Caco-2 (cell line): Measurements from ENCODE around the gene ATAD2B. TPM values are rescaled to one million over a fixed set of nuclear protein-coding genes. Genes with fewer than 3 reads are reported as not detected.
"Not testable (repeated sequence)": the region's sequence is repeated elsewhere in the genome, so short reads cannot be mapped to it uniquely, and the experiment has no call there.

Experiments
- BruUV-seq: library from RNA; stranded (reverse); fragments of 400-500 nt; replicated peaks from 2 replicates; lab custom pipeline; 2021; lab: Mats Ljungman, UMichigan
- CTCF ChIA-PET: fragments of 300-600 bp; sonication (Branson Sonifier 250); formaldehyde crosslinking; loops from one replicate; lab custom pipeline; 2022; ENCODE audit warnings: antibody characterized with exemption; lab: Charles Lee
- POLR2A ChIA-PET: fragments of 300-600 bp; sonication (Branson Sonifier 250); formaldehyde crosslinking; loops from one replicate; lab custom pipeline; 2022; ENCODE audit warnings: antibody characterized with exemption; lab: Charles Lee
- DNase-seq, 2 experiments: peaks; one replicate each; pipeline versions ENCODE4 v3.0.0 to v3.0.0-alpha.2; 2020 to 2022
- H3K27me3 ChIP-seq: replicated peaks from 2 replicates; pipeline ENCODE4 v1.6.0; 2011; ENCODE audit warnings: low read length; ENCODE audit not compliant: control insufficient read depth, insufficient read depth
- H3K36me3 ChIP-seq: 2 replicates; pipeline ENCODE4 v1.5.1; 2011; ENCODE audit warnings: low read length; ENCODE audit not compliant: control insufficient read depth, insufficient read depth
- H3K4me1 ChIP-seq: fragments of 250-450 bp; sonication (Bioruptor Pico); 2 replicates; pipeline ENCODE4 v1.5.1; 2020; ENCODE audit warnings: mild to moderate bottlenecking
- H3K4me3 ChIP-seq: 2 replicates; pipeline ENCODE4 v1.5.1; 2011; ENCODE audit warnings: low read depth, mild to moderate bottlenecking, control low read depth, low read length
- H3K9me3 ChIP-seq: fragments of 250-450 bp; sonication (Bioruptor Pico); 2 replicates; pipeline ENCODE4 v1.5.1; 2020; ENCODE audit warnings: mild to moderate bottlenecking, moderate library complexity
- H3K27ac Mint-ChIP-seq: one replicate; pipeline ENCODE4 v1.8.0; 2022; ENCODE audit warnings: mixed read lengths; ENCODE audit not compliant: unreplicated experiment
- H3K27me3 Mint-ChIP-seq: one replicate; pipeline ENCODE4 v1.8.0; 2022; ENCODE audit warnings: mixed read lengths; ENCODE audit not compliant: insufficient read depth, unreplicated experiment
- H3K36me3 Mint-ChIP-seq: one replicate; pipeline ENCODE4 v1.8.0; 2022; ENCODE audit warnings: mild to moderate bottlenecking, mixed read lengths; ENCODE audit not compliant: insufficient read depth, unreplicated experiment
- H3K4me1 Mint-ChIP-seq: one replicate; pipeline ENCODE4 v1.8.0; 2022; ENCODE audit warnings: low read depth, mixed read lengths; ENCODE audit not compliant: unreplicated experiment
- H3K4me3 Mint-ChIP-seq: one replicate; pipeline ENCODE4 v1.8.0; 2022; ENCODE audit warnings: mild to moderate bottlenecking, moderate library complexity, mixed read lengths; ENCODE audit not compliant: unreplicated experiment
- H3K9me3 Mint-ChIP-seq: one replicate; pipeline ENCODE4 v1.8.0; 2022; ENCODE audit warnings: mixed read lengths; ENCODE audit not compliant: unreplicated experiment
- CTCF ChIP-seq, 2 experiments: fragments of 200-600 bp in 1 of 2; IDR thresholded peaks; 1 replicate in 1 of 2; 2 replicates in 1 of 2; pipeline versions ENCODE4 v1.5.1 to v1.8.0; 2011 to 2022; ENCODE audit warnings: antibody characterized with exemption in 1 of 2, control low read depth in 1 of 2, inconsistent platforms in 1 of 2, low read depth in 1 of 2, low read length in 1 of 2, mild to moderate bottlenecking in 1 of 2, moderate library complexity in 1 of 2; ENCODE audit not compliant: insufficient read depth in 1 of 2, severe bottlenecking in 1 of 2, unreplicated experiment in 1 of 2
- intact Hi-C: fragments of 100-400 bp; cut with micrococcal nuclease; formaldehyde crosslinking; loops from one replicate; pipeline ENCODE4 v1.10.0; 2022; ENCODE audit not compliant: unreplicated experiment
- total RNA-seq: library from RNA; stranded (reverse); gene quantifications from 2 replicates; pipeline ENCODE4 v1.2.3, GENCODE V29; 2022

ATAD2B gene
- total RNA-seq, 1 experiment from 2014 or later: 32.1 TPM

DNA sequence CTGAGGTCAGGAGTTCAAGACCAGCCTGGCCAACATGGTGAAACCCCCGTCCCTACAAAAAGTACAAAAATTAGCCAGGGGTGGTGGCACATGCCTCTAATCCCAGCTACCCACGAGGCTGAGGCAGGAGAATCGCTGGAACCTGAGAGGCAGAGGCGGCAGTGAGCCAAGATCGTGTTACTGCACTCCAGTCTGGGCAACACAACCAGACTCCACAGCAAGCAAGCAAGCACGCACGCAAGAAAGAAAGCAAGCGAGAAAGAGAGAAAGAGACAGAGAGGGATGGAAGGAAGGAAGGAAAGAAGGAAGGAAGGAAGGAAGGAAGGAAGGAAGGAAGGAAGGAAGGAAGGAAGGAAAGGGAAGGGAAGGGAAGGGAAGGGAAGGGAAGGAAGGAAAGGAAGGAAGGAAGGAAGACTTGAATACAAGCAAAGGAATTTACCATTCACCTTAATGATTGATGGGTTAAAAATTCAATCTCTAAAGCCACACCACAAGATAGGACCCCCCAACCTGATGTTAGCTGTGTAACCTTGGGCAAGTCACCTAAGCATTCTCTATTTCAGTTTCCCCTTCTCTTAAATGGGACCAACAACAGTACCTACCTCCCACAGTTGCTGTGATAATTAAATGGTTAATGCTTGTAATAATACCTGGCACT, 181.7 kb downstream of the ATAD2B start:
- Histone ChIP-seq H3K4me1 (no peaks in the 10 kb centered on the region), H3K36me3 (no peaks in the 10 kb centered on the region), H3K27me3 (no peaks in the 10 kb centered on the region), H3K9me3 (no peaks in the 10 kb centered on the region), H3K4me3 (no peak overlapping the region)
- H3K36me3 Mint-ChIP-seq: peaks cover 9% of the 10 kb centered on the region
- no peak overlapping the region for H3K4me3 Mint-ChIP-seq
- POLR2A ChIA-PET: no interaction called here
- TF ChIP-seq CTCF (IDR thresholded peaks at IDR 0.05; ENCODE audit: insufficient read depth in 1 of 2, low read depth in 1 of 2, low read length in 1 of 2, severe bottlenecking in 1 of 2, unreplicated experiment in 1 of 2): no peak
- BruUV-seq: no TSS peak
- intact Hi-C loops: no loop called here
- no peak for DNase-seq
- peaks cover 9% of the 10 kb centered on the region for H3K9me3 Mint-ChIP-seq
- CTCF ChIA-PET: no interaction called here
- no peaks in the 10 kb centered on the region for H3K27me3 Mint-ChIP-seq
- peaks cover 6% of the 10 kb centered on the region for H3K4me1 Mint-ChIP-seq
- H3K27ac Mint-ChIP-seq: no peak overlapping the region

DNA sequence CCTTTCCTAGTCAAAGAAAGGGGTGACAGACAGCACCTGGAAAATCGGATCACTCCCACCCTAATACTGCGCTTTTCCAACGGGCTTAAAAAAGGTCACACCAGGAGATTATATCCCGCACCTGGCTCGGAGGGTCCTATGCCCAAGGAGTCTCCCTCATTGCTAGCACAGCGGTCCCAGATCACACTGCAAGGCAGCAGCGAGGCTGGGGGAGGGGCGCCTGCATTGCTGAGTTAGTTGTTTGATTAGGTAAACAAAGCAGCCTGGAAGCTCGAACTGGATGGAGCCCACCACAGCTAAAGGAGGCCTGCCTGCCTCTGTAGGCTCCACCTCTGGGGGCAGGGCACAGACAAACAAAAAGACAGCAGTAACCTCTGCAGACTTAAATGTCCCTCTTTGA, 190.1 kb downstream of the ATAD2B start:
- H3K9me3 ChIP-seq, H3K36me3 ChIP-seq, H3K4me1 ChIP-seq, H3K36me3 Mint-ChIP-seq, H3K27me3 ChIP-seq, H3K4me3 ChIP-seq, BruUV-seq, CTCF ChIA-PET, H3K4me3 Mint-ChIP-seq, DNase-seq, H3K27ac Mint-ChIP-seq, H3K9me3 Mint-ChIP-seq, H3K4me1 Mint-ChIP-seq, H3K27me3 Mint-ChIP-seq, intact Hi-C loops, POLR2A ChIA-PET: not testable (repeated sequence)

- no peak overlapping the region for H3K4me3 ChIP-seq
- TF ChIP-seq CTCF (IDR thresholded peaks at IDR 0.05; ENCODE audit: insufficient read depth in 1 of 2, low read depth in 1 of 2, low read length in 1 of 2, severe bottlenecking in 1 of 2, unreplicated experiment in 1 of 2): no peak
- no peak overlapping the region for H3K27ac Mint-ChIP-seq
- H3K27me3 ChIP-seq: no peaks in the 10 kb centered on the region
- H3K9me3 Mint-ChIP-seq: no peaks in the 10 kb centered on the region
- POLR2A ChIA-PET: no interaction called here
- CTCF ChIA-PET: no interaction called here
- H3K4me3 Mint-ChIP-seq: no peak overlapping the region
- no TSS peak for BruUV-seq
- H3K4me1 Mint-ChIP-seq: no peaks in the 10 kb centered on the region
- intact Hi-C loops: no loop called here
- H3K4me1 ChIP-seq: no peaks in the 10 kb centered on the region
- DNase-seq: no peak
- H3K27me3 Mint-ChIP-seq: no peaks in the 10 kb centered on the region
- no peaks in the 10 kb centered on the region for H3K36me3 ChIP-seq
- no peaks in the 10 kb centered on the region for H3K36me3 Mint-ChIP-seq
- H3K9me3 ChIP-seq: no peaks in the 10 kb centered on the region
Measured at GRCh38 chr2:23734416-23734815, 192.5 kb downstream of the ATAD2B start.

DNA sequence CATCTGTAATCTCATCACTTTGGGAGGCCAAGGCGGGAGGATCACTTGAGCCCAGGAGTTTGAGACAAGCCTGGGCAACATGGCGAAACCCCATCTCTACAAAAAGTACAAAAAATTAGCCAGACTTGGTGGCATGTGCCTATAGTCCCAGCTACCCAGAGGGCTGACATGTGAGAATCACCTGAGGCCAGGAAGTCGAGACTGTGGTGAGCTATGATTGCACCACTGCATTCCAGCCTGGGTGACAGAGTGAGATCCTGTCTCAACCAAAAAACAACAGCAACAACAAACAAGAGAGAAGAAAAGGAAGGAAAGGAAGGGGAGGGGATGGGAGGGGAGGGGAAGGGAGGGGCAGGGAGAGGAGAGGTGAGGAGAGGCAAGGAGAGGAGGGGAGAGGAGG, 203.9 kb downstream of the ATAD2B start:
- CTCF ChIA-PET: not testable (repeated sequence)
- peaks cover 20% of the 10 kb centered on the region; the same call in 1 of the 2 replicates for H3K9me3 ChIP-seq

More for the DNA sequence above, 203.9 kb downstream of the ATAD2B start:
- DNase-seq, H3K27me3 ChIP-seq, H3K27ac Mint-ChIP-seq, H3K4me3 Mint-ChIP-seq, POLR2A ChIA-PET, H3K4me1 ChIP-seq, H3K4me1 Mint-ChIP-seq, H3K36me3 Mint-ChIP-seq, H3K36me3 ChIP-seq, intact Hi-C loops, BruUV-seq, H3K27me3 Mint-ChIP-seq, H3K4me3 ChIP-seq: not testable (repeated sequence)
- peaks cover 25% of the 10 kb centered on the region for H3K9me3 Mint-ChIP-seq
